ENCODE data around the gene GRIN2C. TPM values are rescaled to one million over a fixed set of nuclear protein-coding genes. Genes with fewer than 3 reads are reported as not detected.
A peak's percentile ranks its signal among the peaks of the same experiment; 100 is the strongest.

The GRIN2C gene
- total and polyA plus RNA-seq, 7 donors: 0.22 to 0.49 TPM; not detected in 5

GRCh38 chr17:74875155-74875976 lies 15.7 kb upstream of the GRIN2C start:
- no peaks in the 10 kb centered on the region for H3K36me3 ChIP-seq
- H3K27ac ChIP-seq: no peak overlapping the region
- no peak for DNase-seq
- no peak overlapping the region for H3K4me3 ChIP-seq
- peaks cover 0 to 12% (median 0%) of the 10 kb centered on the region in 3 donors for H3K27me3 ChIP-seq
- H3K9me3 ChIP-seq: no peaks in the 10 kb centered on the region
- intact Hi-C loops (cut with DNase I): no loop called here
- peaks cover 0 to 20% (median 13%) of the 10 kb centered on the region in 4 donors for H3K4me1 ChIP-seq
- no peak for TF ChIP-seq CTCF (IDR thresholded peaks at IDR 0.05)
- no peak for TF ChIP-seq EP300 (IDR thresholded peaks at IDR 0.05)
- TF ChIP-seq POLR2A (IDR thresholded peaks at IDR 0.05): no peak
- TF ChIP-seq POLR2AphosphoS5 (IDR thresholded peaks at IDR 0.05): no peak
- WGBS, 2 donors: 79 to 82% methylated on average over 5 of the region's 5 CpGs

GRCh38 chr17:74874615-74875037 lies 14.9 kb upstream of the GRIN2C start:
- TF ChIP-seq POLR2A (IDR thresholded peaks at IDR 0.05) (no peak), EP300 (IDR thresholded peaks at IDR 0.05) (no peak), CTCF (IDR thresholded peaks at IDR 0.05) (no peak), POLR2AphosphoS5 (IDR thresholded peaks at IDR 0.05) (no peak)
- WGBS, 2 donors: 96 to 98% methylated on average over 5 of the region's 5 CpGs

GRCh38 chr17:74873874-74874614 lies 14.4 kb upstream of the GRIN2C start:
- DNase-seq: no peak

More at GRCh38 chr17:74874615-74875037, 14.9 kb upstream of the GRIN2C start:
- H3K4me1 ChIP-seq: peaks cover 0 to 20% (median 13%) of the 10 kb centered on the region in 4 donors
- no peak overlapping the region for H3K27ac ChIP-seq
- H3K4me3 ChIP-seq: no peak overlapping the region
- intact Hi-C loops (cut with DNase I): loop anchor here (5.0 kb wide), 1 partner anchor 97 kb away; the partner anchor contains the start of gene NAT9
- no peaks in the 10 kb centered on the region for H3K9me3 ChIP-seq
- no peaks in the 10 kb centered on the region for H3K36me3 ChIP-seq
- peaks cover 0 to 12% (median 0%) of the 10 kb centered on the region in 3 donors for H3K27me3 ChIP-seq
- no peak for DNase-seq

GRCh38 chr17:74873037-74873873 lies 13.6 kb upstream of the GRIN2C start:
- Histone ChIP-seq H3K36me3 (no peaks in the 10 kb centered on the region), H3K9me3 (no peaks in the 10 kb centered on the region), H3K4me1 (peaks cover 0 to 20% (median 13%) of the 10 kb centered on the region in 4 donors), H3K27ac (peak overlapping the region; percentile 82 to 95 (median 90)), H3K4me3 (peak overlapping the region; percentile 49 to 63 (median 58)), H3K27me3 (peaks cover 0 to 7% (median 0%) of the 10 kb centered on the region in 3 donors)
- 0% methylated on average over 55 of the region's 55 CpGs for WGBS, 2 donors
- TF ChIP-seq EP300 (IDR thresholded peaks at IDR 0.05) (peak in 1 of 4 donors; percentile 75), POLR2AphosphoS5 (IDR thresholded peaks at IDR 0.05) (peak; percentile 97 to 99 (median 98)), CTCF (IDR thresholded peaks at IDR 0.05) (no peak), POLR2A (IDR thresholded peaks at IDR 0.05) (peak; percentile 97 to 99)
- intact Hi-C loops (cut with DNase I): loop anchor here (2.0 to 5.0 kb wide), 2 partner anchors 96 to 124 kb away; partner anchors contain the start of genes NAT9 and NHERF1
- peak; percentile 100 for DNase-seq

More at GRCh38 chr17:74873874-74874614, 14.4 kb upstream of the GRIN2C start:
- Histone ChIP-seq H3K36me3 (no peaks in the 10 kb centered on the region), H3K9me3 (no peaks in the 10 kb centered on the region), H3K4me1 (peaks cover 0 to 20% (median 13%) of the 10 kb centered on the region in 4 donors), H3K27ac (peak overlapping the region; percentile 82 to 95 (median 90)), H3K4me3 (peak overlapping the region; percentile 43 to 63 (median 58)), H3K27me3 (peaks cover 0 to 12% (median 0%) of the 10 kb centered on the region in 3 donors)
- no peak for TF ChIP-seq POLR2AphosphoS5 (IDR thresholded peaks at IDR 0.05)
- TF ChIP-seq POLR2A (IDR thresholded peaks at IDR 0.05): peak in 1 of 2 donors; percentile 16
- WGBS, 2 donors: 57 to 61% methylated on average over 6 of the region's 6 CpGs
- intact Hi-C loops (cut with DNase I): loop anchor here (2.0 to 5.0 kb wide), 2 partner anchors 97 to 125 kb away; partner anchors contain the start of genes NAT9 and NHERF1

Measured in sigmoid colon (tissue), 7 donors.